ENCODE data around the gene EXD3. TPM values are rescaled to one million over a fixed set of nuclear protein-coding genes. Genes with fewer than 3 reads are reported as not detected.

EXD3 gene
- total and polyA plus RNA-seq, 4 donors, result 8.6 to 30.5 (median 19.5) TPM

DNA sequence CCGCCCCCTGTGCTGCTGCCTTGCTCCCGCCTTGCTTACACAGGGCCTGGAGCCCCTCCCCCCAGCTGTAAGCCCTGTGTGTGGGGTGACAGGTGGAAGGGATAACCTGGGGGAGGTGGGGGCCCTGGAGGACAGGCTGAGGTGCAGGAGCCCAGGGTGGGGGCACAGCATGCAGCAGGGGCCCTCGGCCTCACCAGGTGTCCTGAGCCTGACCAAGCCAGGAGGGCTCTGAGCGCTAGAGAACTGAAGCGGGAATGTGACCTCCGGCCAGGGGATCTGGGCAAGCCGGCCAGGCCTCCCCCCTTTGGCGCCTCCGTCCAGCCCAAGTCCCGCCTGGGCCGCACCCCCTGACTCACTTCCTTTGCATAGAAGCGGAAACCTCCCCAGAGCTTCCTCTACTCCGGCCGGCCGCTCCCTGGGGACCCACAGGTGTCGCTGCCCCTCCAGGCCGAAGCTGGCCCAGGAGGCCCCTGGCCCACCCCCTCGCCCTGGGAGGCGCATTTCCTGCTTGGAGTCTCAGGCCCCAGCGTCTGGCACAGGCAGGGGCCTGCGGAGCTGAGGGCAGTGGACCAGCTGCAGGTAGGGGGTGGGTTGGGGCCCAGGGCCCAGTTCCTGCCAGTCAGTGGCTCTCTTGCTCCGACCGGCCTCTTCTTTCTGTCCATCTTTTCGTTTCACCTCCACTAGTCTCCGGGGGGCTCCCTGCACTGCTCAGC, 145.5 kb downstream of the EXD3 start, which contains the start of gene TOR4A:
Gene TOR4A (plus strand): TSS at position 398 of the 713 bp plus-strand sequence. CDS start 964 bp downstream, outside the sequence.
- TF ChIP-seq, protein P1, sequence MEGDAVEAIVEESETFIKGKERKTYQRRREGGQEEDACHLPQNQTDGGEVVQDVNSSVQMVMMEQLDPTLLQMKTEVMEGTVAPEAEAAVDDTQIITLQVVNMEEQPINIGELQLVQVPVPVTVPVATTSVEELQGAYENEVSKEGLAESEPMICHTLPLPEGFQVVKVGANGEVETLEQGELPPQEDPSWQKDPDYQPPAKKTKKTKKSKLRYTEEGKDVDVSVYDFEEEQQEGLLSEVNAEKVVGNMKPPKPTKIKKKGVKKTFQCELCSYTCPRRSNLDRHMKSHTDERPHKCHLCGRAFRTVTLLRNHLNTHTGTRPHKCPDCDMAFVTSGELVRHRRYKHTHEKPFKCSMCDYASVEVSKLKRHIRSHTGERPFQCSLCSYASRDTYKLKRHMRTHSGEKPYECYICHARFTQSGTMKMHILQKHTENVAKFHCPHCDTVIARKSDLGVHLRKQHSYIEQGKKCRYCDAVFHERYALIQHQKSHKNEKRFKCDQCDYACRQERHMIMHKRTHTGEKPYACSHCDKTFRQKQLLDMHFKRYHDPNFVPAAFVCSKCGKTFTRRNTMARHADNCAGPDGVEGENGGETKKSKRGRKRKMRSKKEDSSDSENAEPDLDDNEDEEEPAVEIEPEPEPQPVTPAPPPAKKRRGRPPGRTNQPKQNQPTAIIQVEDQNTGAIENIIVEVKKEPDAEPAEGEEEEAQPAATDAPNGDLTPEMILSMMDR (IDR thresholded peaks at IDR 0.05; ENCODE audit: control extremely low read depth, extremely low read depth), result peak; percentile 3
- Histone ChIP-seq H3K4me3 (peak within 1 kb of the TSS; percentile 71), H3K9ac (ENCODE audit: insufficient read depth in 1 of 2, low read length in 2 of 2) (no peak within 1 kb of the TSS), H3K27me3 (ENCODE audit: control insufficient read depth in 3 of 3, insufficient read depth in 3 of 3, low read length in 2 of 3) (no peaks in the 10 kb centered on the region), H3K36me3 (ENCODE audit: control insufficient read depth in 4 of 4, insufficient read depth in 4 of 4, low read length in 4 of 4) (peaks cover 0 to 37% (median 6%) of the 10 kb centered on the region in 4 donors), H3K4me1 (ENCODE audit: control insufficient read depth in 5 of 5, insufficient read depth in 5 of 5, low read length in 5 of 5) (peaks cover 0 to 32% (median 4%) of the 10 kb centered on the region in 5 donors), H3K27ac (ENCODE audit: low read depth in 1 of 2, low read length in 1 of 2) (peak within 1 kb of the TSS; percentile 94 to 97), H3K9me3 (ENCODE audit: control insufficient read depth in 4 of 4, insufficient read depth in 3 of 4, low read length in 3 of 4) (peaks cover 0 to 4% (median 0%) of the 10 kb centered on the region in 4 donors)
- ATAC-seq (ENCODE audit: insufficient read depth, low FRiP score) (peak; percentile 88), DNase-seq (peak; percentile 70 to 85 (median 71))
- WGBS, 2 donors, result 3 to 8% methylated on average over 23 to 25 of the region's 25 CpGs

DNA sequence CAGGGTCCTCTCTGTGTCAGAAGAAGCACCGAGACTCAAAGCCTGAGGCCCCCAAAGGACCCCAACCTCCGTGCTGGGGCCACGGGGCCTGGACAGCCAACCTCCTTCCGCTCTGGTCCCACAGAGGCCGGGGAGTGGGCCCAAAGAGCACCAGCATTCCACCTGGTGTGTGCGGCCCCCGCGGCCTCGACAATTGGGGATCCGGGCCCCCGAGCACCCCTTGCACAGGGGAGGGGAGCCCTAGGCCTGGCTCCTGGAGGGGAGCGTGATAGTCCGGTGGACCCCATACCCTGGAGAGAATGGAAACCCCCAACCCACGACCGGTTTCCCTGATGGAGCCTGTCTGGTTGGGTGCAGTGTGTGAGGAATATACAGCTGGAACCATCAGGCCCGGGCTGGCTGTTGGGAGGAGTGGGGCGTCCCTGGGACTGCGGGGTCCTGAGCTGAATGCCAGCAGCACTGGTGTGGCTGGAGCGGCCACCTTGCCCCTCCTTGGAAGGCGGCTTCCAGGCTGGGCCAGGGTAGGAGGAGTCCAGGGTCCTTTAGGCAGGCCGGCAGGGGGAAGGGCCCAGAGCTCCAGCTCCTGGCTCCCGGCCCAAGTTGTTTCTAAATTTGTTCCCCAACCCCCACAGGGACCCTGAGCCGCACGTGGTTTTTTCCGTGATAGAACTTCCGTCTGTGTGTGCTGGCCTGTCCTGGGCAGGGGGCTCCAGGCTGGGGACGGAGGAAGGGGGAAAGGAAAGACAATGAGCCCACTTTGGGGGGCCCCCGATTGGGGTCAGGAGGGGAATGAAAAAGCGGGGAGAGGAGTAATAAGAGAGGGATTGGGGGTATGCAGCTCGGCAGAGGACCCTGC, 146.3 kb downstream of the EXD3 start:
- H3K36me3 ChIP-seq (ENCODE audit: control insufficient read depth in 4 of 4, insufficient read depth in 4 of 4, low read length in 4 of 4), result peaks cover 0 to 41% (median 10%) of the 10 kb centered on the region in 4 donors
- 36 to 41% methylated on average over 28 to 30 of the region's 30 CpGs for WGBS, 2 donors
- H3K4me1 ChIP-seq (ENCODE audit: control insufficient read depth in 5 of 5, insufficient read depth in 5 of 5, low read length in 5 of 5), result peaks cover 0 to 32% (median 4%) of the 10 kb centered on the region in 5 donors
- ATAC-seq (ENCODE audit: insufficient read depth, low FRiP score) (peak; percentile 25), DNase-seq (peak; percentile 88 to 95 (median 91))
- H3K9me3 ChIP-seq (ENCODE audit: control insufficient read depth in 4 of 4, insufficient read depth in 3 of 4, low read length in 3 of 4), result peaks cover 0 to 4% (median 0%) of the 10 kb centered on the region in 4 donors
- peak overlapping the region; percentile 94 to 97 for H3K27ac ChIP-seq (ENCODE audit: low read depth in 1 of 2, low read length in 1 of 2)
- TF ChIP-seq, protein P1 (IDR thresholded peaks at IDR 0.05; ENCODE audit: control extremely low read depth, extremely low read depth), result no peak
- no peak overlapping the region for H3K4me3 ChIP-seq
- no peak overlapping the region for H3K9ac ChIP-seq (ENCODE audit: insufficient read depth in 1 of 2, low read length in 2 of 2)
- no peaks in the 10 kb centered on the region for H3K27me3 ChIP-seq (ENCODE audit: control insufficient read depth in 3 of 3, insufficient read depth in 3 of 3, low read length in 2 of 3)

DNA sequence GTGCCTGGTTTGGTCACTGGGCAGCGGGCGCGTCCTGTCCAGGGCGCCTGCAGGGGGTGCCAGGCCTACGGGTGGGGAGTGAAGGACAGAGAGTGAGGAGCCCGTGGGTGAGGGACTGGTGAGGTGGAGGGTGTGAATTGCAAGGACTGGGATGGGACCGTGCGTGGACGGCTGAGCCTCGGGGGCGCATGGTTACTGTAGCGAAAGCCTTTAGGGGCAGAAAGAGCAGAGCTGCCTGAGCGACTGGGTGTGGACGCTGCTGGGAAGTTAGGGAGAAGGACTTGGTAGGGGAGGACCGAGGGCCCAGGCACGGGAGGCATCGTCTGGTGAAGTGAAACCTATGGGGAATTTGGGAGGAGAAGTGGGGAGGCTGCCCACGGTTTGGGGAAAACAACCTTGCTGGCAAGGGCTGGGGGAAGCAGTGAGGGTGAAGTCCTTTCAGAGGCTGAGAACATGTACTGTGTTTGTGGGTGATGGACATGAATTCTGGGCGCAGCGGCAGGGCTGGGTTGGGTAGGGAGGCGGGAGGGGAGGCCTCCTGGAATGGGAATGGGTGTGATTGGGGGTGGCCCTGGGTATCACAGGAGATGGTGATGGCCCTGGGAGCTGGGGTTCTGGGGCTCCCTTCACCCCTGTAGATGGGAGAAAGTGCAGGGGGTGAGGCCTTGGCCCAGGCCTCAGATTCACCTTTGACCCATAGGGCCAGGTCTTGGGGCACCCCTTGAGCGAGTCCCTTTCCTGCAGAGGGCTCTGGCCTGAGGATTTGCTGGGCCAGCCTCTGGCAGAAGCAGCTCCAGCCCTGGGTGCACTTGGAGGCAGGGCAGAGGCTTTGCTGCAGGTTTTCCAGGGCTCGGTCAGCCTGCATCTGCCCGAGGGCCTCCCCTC, 147.1 kb downstream of the EXD3 start:
- DNase-seq, result no peak
- TF ChIP-seq, protein P1 (IDR thresholded peaks at IDR 0.05; ENCODE audit: control extremely low read depth, extremely low read depth), result no peak
- Histone ChIP-seq H3K4me1 (ENCODE audit: control insufficient read depth in 5 of 5, insufficient read depth in 5 of 5, low read length in 5 of 5) (peaks cover 0 to 30% (median 4%) of the 10 kb centered on the region in 5 donors), H3K27me3 (ENCODE audit: control insufficient read depth in 3 of 3, insufficient read depth in 3 of 3, low read length in 2 of 3) (no peaks in the 10 kb centered on the region), H3K36me3 (ENCODE audit: control insufficient read depth in 4 of 4, insufficient read depth in 4 of 4, low read length in 4 of 4) (peaks cover 1 to 39% (median 11%) of the 10 kb centered on the region in 4 donors), H3K27ac (ENCODE audit: low read depth in 1 of 2, low read length in 1 of 2) (peak overlapping the region; percentile 94 to 97), H3K4me3 (peak overlapping the region; percentile 7), H3K9ac (ENCODE audit: insufficient read depth in 1 of 2, low read length in 2 of 2) (no peak overlapping the region), H3K9me3 (ENCODE audit: control insufficient read depth in 4 of 4, insufficient read depth in 3 of 4, low read length in 3 of 4) (peaks cover 0 to 4% (median 0%) of the 10 kb centered on the region in 4 donors)
- WGBS, 2 donors, result 83 to 88% methylated on average over 24 of the region's 24 CpGs
- ATAC-seq (ENCODE audit: insufficient read depth, low FRiP score), result no peak

Measured in lung (tissue), 12 donors.